HG02798 (cell line): ENCODE measurements around the gene NDUFAF8.

Experiments used
- ATAC-seq: cut with Tn5 transposase; IDR thresholded peaks from one replicate; pipeline ENCODE4 v1.9.1; 2021; ENCODE audit warnings: mild to moderate bottlenecking; ENCODE audit not compliant: unreplicated experiment, poor library complexity

The NDUFAF8 gene

GRCh38 chr17:81267390-81268067, 28.4 kb downstream of the NDUFAF8 start:
- no peak for ATAC-seq

GRCh38 chr17:81270279-81270678, 31.2 kb downstream of the NDUFAF8 start:
- no peak for ATAC-seq

GRCh38 chr17:81271226-81271625, 32.1 kb downstream of the NDUFAF8 start:
- ATAC-seq, result no peak

GRCh38 chr17:81272616-81273015, 33.5 kb downstream of the NDUFAF8 start:
- no peak for ATAC-seq

- no peak for ATAC-seq
Measured at GRCh38 chr17:81273698-81274470, 34.8 kb downstream of the NDUFAF8 start.

GRCh38 chr17:81274471-81274855, 35.3 kb downstream of the NDUFAF8 start:
- ATAC-seq, result no peak

- no peak for ATAC-seq
Measured at GRCh38 chr17:81276781-81277180, 37.7 kb downstream of the NDUFAF8 start.

- no peak for ATAC-seq
Measured at GRCh38 chr17:81277421-81277820, 38.3 kb downstream of the NDUFAF8 start.

- ATAC-seq, result no peak
Measured at GRCh38 chr17:81277946-81278693, 39.0 kb downstream of the NDUFAF8 start.

- no peak for ATAC-seq
Measured at GRCh38 chr17:81278831-81279230, 39.7 kb downstream of the NDUFAF8 start.

- no peak for ATAC-seq
Measured at GRCh38 chr17:81279278-81280275, 40.5 kb downstream of the NDUFAF8 start.

GRCh38 chr17:81280571-81280970, 41.5 kb downstream of the NDUFAF8 start:
- no peak for ATAC-seq

GRCh38 chr17:81282141-81282540, 43.0 kb downstream of the NDUFAF8 start:
- ATAC-seq, result no peak

- ATAC-seq, result no peak
Measured at GRCh38 chr17:81282876-81283275, 43.8 kb downstream of the NDUFAF8 start.

GRCh38 chr17:81285179-81285878, 46.2 kb downstream of the NDUFAF8 start:
- ATAC-seq, result no peak

GRCh38 chr17:81285894-81286293, 46.8 kb downstream of the NDUFAF8 start:
- no peak for ATAC-seq

- no peak for ATAC-seq
Measured at GRCh38 chr17:81286491-81287145, 47.5 kb downstream of the NDUFAF8 start.

GRCh38 chr17:81287152-81287551, 48.0 kb downstream of the NDUFAF8 start:
- ATAC-seq, result no peak
